Endometrial microvascular endothelial cells (primary cell): Measurements from ENCODE around the gene KLK4. TPM values are rescaled to one million over a fixed set of nuclear protein-coding genes. Genes with fewer than 3 reads are reported as not detected.

Experiments used
- in situ Hi-C: cut with HindIII; loops from 2 replicates; pipeline ENCODE4 v1.10.0; 2017; ENCODE audit warnings: low sequenced_read_pairs, low pct_unique_long_range_greater_than_20kb; ENCODE audit errors: inconsistent ontology term
- total RNA-seq: library from RNA; depleted of rRNA; stranded (reverse); fragments of >200 nt; gene quantifications from one replicate; pipeline ENCODE4 v1.2.3, GENCODE V29; 2015; ENCODE audit errors: inconsistent ontology term

The KLK4 gene
- total RNA-seq, 1 donor from 2014 or later: not detected

DNA sequence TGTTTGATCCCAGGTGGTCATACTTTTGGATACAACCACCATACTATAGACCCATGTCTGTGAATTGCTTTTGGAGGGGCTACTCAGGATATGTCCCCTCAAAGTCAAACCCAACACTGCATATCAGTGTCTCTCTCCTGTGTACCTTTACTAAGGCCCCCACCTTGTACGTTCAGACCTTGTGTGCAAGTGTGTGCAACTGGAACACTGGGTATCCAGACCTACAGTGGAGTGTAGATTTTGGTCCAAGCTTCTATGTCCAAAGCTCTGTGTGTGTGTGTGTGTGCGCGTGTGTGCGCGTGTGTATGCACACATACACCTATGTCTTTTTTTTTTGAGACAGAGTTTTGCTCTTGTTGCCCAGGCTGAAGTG, 20.0 kb downstream of the KLK4 start:
- in situ Hi-C loops: no loop called here

- in situ Hi-C loops: no loop called here
Measured at GRCh38 chr19:50890422-50891252, 20.6 kb downstream of the KLK4 start.

- in situ Hi-C loops: no loop called here
Measured at GRCh38 chr19:50889638-50890037, 21.6 kb downstream of the KLK4 start.

DNA sequence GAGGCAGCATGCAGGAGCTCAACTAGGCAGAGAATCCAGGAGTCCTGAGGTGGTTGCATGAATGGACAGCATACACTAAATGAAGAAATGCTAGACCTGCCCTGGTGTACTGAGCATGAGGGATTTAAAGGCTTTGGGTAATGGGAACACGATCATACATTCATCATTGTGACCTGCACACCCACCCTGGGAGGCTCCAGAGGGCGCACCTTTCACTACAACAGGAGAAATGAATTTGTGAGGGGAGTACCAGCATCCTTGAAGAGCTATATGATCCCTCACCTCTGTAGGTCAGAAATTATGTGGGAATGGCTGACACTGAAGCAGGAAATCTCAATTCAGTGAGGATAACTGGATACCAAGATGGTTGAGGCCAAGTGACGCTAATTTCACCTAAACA, 29.0 kb downstream of the KLK4 start:
- in situ Hi-C loops: no loop called here

GRCh38 chr19:50880241-50880640, 31.0 kb downstream of the KLK4 start:
- in situ Hi-C loops: no loop called here

DNA sequence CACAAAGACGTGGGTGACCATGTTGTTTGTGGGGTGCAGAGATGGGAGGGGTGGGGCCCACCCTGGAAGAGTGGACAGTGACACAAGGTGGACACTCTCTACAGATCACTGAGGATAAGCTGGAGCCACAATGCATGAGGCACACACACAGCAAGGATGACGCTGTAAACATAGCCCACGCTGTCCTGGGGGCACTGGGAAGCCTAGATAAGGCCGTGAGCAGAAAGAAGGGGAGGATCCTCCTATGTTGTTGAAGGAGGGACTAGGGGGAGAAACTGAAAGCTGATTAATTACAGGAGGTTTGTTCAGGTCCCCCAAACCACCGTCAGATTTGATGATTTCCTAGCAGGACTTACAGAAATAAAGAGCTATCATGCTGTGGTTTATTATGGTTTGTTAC, 32.3 kb downstream of the KLK4 start:
- in situ Hi-C loops: no loop called here

DNA sequence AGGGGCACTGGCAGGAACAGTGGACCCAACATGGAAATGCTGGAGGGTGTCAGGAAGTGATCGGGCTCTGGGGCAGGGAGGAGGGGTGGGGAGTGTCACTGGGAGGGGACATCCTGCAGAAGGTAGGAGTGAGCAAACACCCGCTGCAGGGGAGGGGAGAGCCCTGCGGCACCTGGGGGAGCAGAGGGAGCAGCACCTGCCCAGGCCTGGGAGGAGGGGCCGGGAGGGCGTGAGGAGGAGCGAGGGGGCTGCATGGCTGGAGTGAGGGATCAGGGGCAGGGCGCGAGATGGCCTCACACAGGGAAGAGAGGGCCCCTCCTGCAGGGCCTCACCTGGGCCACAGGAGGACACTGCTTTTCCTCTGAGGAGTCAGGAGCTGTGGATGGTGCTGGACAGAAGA, 33.9 kb downstream of the KLK4 start:
- in situ Hi-C loops: no loop called here

DNA sequence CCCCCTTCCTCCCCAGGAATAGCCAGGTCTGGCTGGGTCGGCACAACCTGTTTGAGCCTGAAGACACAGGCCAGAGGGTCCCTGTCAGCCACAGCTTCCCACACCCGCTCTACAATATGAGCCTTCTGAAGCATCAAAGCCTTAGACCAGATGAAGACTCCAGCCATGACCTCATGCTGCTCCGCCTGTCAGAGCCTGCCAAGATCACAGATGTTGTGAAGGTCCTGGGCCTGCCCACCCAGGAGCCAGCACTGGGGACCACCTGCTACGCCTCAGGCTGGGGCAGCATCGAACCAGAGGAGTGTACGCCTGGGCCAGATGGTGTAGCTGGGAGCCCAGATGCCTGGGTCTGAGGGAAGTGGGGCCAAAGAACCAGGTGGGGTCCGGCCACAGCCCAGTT, 34.7 kb downstream of the KLK4 start:
- in situ Hi-C loops: no loop called here

GRCh38 chr19:50875795-50876422, 35.3 kb downstream of the KLK4 start:
- in situ Hi-C loops: no loop called here

- in situ Hi-C loops: no loop called here
Measured at GRCh38 chr19:50874211-50874610, 37.0 kb downstream of the KLK4 start.

- in situ Hi-C loops: no loop called here
Measured at GRCh38 chr19:50873056-50873455, 38.1 kb downstream of the KLK4 start, which contains the start of gene KLK2. Gene KLK2, plus strand, starts transcription at chr19:50873439. Its CDS starts 35 bp downstream, at chr19:50873474.

DNA sequence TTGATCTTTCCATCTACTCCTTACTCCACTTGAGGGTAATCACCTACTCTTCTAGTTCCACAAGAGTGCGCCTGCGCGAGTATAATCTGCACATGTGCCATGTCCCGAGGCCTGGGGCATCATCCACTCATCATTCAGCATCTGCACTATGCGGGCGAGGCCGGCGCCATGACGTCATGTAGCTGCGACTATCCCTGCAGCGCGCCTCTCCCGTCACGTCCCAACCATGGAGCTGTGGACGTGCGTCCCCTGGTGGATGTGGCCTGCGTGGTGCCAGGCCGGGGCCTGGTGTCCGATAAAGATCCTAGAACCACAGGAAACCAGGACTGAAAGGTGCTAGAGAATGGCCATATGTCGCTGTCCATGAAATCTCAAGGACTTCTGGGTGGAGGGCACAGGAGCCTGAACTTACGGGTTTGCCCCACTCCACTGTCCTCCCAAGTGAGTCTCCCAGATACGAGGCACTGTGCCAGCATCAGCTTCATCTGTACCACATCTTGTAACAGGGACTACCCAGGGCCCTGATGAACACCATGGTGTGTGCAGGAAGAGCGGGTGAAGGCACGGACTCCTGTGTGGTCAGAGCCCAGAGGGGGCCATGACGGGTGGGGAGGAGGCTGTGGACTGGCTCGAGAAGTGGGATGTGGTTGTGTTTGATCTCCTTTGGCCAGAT, 40.6 kb downstream of the KLK4 start:
- in situ Hi-C loops: no loop called here

DNA sequence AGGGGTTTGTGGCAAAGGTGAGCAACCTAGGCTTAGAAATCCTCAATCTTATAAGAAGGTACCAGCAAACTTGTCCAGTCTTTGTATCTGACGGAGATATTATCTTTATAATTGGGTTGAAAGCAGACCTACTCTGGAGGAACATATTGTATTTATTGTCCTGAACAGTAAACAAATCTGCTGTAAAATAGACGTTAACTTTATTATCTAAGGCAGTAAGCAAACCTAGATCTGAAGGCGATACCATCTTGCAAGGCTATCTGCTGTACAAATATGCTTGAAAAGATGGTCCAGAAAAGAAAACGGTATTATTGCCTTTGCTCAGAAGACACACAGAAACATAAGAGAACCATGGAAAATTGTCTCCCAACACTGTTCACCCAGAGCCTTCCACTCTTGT, 41.7 kb downstream of the KLK4 start:
- in situ Hi-C loops: no loop called here

- in situ Hi-C loops: no loop called here
Measured at GRCh38 chr19:50861496-50862286, 49.5 kb downstream of the KLK4 start.

DNA sequence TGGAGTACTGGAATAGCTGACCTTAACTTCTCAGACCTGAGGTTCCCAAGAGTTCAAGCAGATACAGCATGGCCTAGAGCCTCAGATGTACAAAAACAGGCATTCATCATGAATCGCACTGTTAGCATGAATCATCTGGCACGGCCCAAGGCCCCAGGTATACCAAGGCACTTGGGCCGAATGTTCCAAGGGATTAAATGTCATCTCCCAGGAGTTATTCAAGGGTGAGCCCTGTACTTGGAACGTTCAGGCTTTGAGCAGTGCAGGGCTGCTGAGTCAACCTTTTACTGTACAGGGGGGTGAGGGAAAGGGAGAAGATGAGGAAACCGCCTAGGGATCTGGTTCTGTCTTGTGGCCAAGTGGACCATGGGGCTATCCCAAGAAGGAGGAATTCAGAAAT, 50.2 kb downstream of the KLK4 start:
- in situ Hi-C loops: no loop called here

DNA sequence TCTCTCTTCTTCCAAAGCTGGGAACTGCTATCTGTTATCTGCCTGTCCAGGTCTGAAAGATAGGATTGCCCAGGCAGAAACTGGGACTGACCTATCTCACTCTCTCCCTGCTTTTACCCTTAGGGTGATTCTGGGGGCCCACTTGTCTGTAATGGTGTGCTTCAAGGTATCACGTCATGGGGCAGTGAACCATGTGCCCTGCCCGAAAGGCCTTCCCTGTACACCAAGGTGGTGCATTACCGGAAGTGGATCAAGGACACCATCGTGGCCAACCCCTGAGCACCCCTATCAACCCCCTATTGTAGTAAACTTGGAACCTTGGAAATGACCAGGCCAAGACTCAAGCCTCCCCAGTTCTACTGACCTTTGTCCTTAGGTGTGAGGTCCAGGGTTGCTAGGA, 51.3 kb downstream of the KLK4 start:
- in situ Hi-C loops: no loop called here

DNA sequence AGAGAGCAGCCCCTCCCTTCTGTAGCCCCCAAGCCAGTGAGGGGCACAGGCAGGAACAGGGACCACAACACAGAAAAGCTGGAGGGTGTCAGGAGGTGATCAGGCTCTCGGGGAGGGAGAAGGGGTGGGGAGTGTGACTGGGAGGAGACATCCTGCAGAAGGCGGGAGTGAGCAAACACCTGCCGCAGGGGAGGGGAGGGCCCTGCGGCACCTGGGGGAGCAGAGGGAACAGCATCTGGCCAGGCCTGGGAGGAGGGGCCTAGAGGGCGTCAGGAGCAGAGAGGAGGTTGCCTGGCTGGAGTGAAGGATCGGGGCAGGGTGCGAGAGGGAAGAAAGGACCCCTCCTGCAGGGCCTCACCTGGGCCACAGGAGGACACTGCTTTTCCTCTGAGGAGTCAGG, 52.3 kb downstream of the KLK4 start:
- in situ Hi-C loops: no loop called here

DNA sequence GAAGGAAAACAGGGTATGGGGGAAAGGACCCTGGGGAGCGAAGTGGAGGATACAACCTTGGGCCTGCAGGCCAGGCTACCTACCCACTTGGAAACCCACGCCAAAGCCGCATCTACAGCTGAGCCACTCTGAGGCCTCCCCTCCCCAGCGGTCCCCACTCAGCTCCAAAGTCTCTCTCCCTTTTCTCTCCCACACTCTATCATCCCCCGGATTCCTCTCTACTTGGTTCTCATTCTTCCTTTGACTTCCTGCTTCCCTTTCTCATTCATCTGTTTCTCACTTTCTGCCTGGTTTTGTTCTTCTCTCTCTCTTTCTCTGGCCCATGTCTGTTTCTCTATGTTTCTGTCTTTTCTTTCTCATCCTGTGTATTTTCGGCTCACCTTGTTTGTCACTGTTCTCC, 53.8 kb downstream of the KLK4 start:
- in situ Hi-C loops: no loop called here
